Central memory CD4-positive, alpha-beta T cell (primary cell): ENCODE results near the gene ERN1.

Experiments used
- DNase-seq: peaks from one replicate; pipeline ENCODE4 v3.0.0; 2022

Gene ERN1

DNA sequence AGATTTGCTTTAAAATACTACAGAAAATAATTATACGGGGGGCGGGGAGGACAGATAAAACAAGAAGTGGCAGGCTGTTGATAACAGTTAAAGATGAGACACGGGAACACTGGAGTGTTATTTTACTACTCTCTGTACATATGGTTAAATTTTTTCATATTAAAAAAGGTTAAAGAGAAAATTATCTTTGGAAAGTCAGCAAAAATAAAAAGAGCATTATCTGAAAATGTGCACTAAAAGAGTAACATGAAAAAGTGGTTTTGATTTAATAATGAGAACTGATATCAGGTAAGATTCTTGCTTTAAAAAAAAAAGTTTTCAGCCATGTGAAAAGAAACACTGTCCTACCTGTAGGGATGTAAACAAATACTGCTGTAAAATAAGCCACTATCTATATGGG is 46.9 kb downstream of the ERN1 start:
- no peak for DNase-seq

- peak; percentile 74 for DNase-seq
Measured at GRCh38 chr17:64081802-64082799, 47.8 kb downstream of the ERN1 start.

- no peak for DNase-seq
Measured at GRCh38 chr17:64080174-64080618, 49.7 kb downstream of the ERN1 start.

DNA sequence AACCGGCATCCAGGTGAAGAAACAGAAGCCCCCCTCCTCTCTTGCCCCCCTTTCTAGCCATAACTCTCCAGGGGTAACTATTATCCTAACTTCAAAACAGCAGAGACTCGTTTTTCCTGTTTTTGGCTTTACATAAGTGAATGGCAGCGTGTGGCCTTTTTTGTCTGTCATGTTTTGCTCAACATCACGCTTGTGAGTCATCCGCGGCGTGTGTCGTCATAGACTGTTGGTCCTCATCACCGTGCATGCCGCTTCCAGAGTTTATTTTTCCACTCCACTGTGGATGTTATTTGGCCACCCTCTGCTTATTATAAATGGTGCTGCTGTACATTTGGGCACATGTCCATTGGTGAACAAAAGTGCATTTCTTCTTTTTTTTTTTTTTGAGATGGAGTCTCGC is 52.6 kb downstream of the ERN1 start:
- DNase-seq = no peak

- DNase-seq = no peak
Measured at GRCh38 chr17:64075913-64076312, 54.0 kb downstream of the ERN1 start.

GRCh38 chr17:64074704-64075426 is 55.1 kb downstream of the ERN1 start:
- no peak for DNase-seq

DNA sequence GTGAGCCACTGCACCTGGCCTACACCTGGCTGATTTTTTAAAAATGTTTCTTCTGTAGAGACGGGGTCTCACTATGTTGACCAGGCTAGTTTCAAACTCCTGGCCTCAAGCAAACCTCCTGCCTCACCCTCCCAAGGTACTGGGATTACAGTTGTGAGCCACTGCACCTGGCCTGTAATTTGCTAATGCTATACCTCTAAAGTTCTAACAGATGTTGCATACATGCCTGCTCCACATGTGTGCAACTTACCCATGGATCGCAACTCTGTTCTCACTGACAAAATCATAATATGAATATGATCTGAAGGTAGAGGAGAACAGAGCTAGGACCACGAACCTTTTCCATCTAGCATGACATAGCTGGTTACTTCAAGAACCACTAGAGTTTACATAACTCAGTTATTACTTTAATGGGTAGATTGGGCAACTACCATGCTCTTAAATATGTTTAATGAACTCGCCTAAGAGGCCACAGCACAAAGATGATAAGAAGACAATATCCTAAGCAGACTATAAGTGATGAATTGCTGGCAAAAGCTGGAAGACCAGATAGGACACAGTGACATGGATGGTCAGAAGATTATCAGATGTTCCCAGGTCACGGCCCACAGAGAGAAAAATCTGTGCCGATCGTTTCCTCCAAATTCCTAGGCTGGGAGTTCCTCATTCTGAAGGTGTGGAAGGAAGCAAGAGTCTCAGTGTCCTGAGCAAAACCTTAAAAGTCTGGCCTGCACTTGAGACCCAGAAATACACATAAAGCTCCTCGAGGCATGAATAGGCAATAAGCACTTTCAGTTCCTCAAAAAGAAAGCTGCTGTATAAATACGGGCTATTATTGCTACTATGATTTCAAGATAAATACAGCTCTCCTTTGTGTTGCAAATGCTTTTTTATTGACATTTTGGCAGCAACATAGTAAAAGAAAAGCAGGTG is 55.9 kb downstream of the ERN1 start:
- no peak for DNase-seq

- DNase-seq = no peak
Measured at GRCh38 chr17:64071111-64071510, 58.8 kb downstream of the ERN1 start.

DNA sequence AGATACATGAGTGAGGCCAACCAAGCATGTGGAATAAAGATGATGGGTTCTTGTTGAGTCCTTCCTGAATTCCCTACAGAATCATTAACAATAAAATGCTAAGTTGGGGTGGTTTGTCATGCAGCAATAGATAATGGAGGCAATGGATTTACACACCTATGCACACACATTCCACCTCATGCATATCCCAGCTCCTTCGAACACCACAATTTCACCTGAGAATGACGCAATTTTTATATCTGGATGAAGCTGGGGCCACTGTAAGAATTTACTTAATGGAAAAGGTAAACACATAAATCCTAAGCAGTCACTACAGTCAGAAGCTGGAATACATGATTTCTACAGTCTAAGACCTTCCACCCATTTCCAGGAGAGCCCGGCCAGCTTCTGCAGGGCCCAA is 59.7 kb downstream of the ERN1 start:
- no peak for DNase-seq

DNA sequence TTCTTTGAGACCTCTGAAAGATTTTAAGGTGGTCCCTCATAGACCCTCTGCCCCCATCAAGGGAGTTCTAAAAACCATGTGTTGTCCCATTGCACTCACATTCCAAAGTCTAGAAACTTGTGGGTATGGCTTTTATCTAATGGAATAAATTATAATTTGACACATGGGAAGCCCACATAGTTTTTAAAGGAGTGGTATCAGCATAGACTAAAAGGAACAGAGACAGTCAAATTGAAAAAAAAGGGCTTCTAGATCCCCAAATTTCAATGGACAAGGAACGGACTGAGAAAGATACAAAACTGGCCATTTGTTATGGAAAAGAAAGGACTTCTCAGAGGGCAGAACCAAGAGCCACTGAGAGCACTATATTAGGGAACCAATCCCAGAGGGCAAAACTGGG is 60.8 kb downstream of the ERN1 start:
- DNase-seq = no peak

DNA sequence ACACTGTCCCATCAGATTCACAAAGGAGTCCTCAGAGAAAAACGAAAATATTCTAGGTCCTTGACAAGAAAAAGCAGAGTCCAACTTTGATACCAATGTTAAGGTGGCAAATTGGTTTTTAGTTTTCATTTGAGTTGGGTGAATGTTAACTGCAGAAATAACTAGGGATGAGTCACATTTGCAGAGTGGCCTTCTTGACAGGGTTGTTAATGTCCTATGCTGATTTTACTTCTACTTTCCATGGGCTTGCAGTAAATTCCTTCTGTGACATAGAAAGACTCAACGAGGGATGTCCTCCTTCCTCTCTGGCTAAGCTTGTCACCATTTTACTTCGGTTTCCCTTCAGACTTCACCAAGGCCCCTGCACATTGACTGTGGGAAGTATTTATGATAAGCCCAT is 62.3 kb downstream of the ERN1 start:
- DNase-seq = no peak

- DNase-seq = peak; percentile 81
Measured at GRCh38 chr17:64066716-64067115, 63.2 kb downstream of the ERN1 start.

- DNase-seq = no peak
Measured at GRCh38 chr17:64065161-64065560, 64.8 kb downstream of the ERN1 start.

- no peak for DNase-seq
Measured at GRCh38 chr17:64064331-64064730, 65.6 kb downstream of the ERN1 start.

DNA sequence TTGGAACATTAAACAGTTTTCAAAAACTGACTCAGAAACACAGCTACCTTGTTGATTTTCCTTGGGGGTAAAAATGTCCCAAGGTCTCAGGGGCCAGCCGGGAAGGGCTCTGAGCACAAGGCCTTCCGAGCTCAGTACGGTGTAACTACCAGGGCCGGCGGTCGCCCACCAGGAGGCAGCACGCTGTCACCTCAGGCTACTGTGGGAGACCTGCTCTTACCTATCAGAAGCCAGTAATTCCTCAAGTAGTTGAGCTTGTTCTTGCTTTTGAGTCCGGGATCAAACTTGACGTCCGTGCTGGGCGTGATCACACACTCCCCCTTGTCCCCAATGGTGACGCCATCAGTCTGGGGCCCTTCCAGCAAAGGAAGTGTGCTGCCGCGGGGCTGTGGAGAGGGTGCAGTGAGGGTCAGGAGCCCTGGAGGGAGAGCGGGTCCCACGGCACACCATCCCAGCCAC is 66.1 kb downstream of the ERN1 start:
- peak; percentile 53 for DNase-seq

DNA sequence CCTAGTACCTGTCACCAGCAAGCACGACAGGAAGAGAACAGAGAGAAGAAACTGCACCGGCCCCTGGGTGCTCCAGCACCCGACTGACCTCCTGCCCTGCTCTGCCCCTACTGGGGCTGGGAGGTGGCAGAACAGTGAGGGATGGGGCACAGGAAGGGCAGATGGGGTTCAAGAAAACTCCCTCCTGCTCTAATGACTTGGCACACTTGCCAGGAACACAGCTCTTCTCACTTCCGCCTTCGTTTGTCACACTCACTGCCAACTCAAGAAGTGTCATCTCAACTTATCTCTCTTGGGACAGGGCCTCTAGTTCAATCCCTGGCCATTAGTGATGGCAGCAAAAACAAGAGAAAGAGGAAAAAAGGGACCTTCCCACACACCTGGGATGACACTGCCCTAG is 66.9 kb downstream of the ERN1 start:
- no peak for DNase-seq

DNA sequence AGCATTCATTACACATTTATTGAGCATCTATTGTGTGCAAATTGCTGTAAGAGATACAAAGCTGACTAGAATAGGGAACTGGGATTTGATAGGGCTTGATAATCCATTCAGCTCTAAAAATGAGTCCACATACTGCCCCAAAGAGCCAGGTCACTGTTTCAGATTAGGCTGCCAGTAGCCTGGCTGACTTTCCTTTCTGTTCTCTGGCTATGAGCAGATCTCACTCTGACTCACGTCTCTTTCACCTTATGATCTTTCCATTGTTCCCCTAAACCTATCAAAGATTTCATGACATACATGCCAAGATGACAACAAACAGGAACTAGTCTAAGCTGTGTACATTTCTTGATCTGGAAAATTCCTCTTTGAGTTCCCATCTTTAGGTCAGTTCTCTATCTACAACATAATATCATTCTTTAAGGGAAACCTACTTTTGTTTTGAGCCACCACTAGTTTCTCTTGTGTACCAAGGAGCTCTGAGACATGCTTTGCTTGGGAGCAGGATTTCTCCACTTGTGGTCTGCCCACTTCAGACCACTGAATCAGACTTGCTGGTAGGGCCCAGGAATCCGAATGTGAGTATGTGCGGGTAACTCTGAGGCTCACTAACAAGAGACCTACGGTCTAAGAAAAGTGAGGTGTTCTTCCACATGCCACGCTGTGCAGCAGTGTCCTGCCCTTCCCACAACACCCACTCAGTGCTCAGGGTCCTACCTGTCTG is 68.6 kb downstream of the ERN1 start:
- DNase-seq = no peak

GRCh38 chr17:64060331-64060730 is 69.6 kb downstream of the ERN1 start:
- no peak for DNase-seq

DNA sequence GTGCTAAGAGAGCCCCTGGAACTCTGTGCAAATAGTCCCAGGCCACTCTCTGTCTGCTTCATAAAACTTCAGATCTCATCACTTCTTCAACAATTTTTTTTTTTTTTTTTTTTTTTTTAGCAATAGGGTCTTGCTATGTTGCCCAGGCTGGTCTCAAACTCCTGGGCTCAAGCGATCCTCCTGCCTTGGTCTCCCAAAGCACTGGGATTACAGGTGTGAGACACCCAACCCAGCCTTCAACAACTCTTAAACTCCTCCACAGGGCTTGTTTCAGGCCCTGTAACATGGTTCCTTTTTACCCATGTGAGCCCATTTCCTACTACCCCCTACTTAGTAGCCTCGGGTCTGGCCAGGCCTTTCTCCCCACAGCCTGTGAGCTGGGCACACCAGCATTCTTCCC is 70.2 kb downstream of the ERN1 start:
- DNase-seq = no peak

DNA sequence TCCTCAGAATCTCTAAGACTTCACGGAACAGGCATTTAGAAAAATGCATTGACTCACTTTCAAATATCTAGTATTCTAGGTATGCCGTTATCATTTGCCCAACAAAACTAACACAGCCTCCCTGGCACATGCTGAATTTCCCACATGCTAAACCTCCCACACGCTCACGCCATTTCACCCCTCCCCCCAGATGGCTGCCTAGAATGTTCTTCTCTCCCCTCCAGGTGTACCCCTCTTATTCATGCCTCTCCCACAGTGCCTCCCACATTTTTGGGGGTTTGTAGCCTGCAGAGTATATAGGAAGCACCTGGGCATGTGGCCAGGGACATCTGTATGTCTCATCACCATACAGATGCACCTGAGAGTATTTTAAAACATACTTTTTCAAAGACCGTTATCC is 71.3 kb downstream of the ERN1 start:
- DNase-seq = no peak

DNA sequence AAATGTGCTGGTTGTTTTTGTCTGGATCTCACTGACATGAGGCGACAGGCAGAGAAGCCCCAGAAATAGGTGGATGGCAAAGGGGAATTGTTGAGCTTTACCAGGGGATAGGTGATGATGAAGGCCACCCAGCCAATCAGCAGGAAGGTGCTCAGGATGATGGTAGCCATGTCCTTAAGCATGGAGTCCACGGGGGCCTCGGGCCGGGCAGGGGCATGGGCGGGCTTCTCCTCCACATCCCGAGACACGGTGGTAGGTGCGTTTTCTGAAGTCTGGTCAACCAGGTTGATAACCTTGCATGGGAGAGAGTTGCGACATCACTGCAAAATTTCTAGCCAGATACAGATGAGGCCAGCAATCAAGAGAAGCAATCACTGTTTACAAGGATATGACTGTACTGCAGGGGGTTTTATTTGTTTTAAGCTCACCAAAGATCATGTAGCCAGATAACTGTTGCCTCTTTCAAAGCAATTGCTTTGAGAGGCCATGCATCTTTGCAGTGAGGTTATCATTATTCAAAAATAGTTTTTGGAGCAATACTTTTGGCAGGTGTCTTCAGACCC is 72.2 kb downstream of the ERN1 start:
- no peak for DNase-seq
